Activated CD8-positive, alpha-beta T cell treated with anti-CD3 and anti-CD28 coated beads for 36 hours (primary cell): ENCODE results near the gene DNM3. TPM values are rescaled to one million over a fixed set of nuclear protein-coding genes. Genes with fewer than 3 reads are reported as not detected.
"Not testable (repeated sequence)": the region's sequence is repeated elsewhere in the genome, so short reads cannot be mapped to it uniquely, and the experiment has no call there.

Experiments
- ATAC-seq: fragments of 200-7000 bp; cut with Tn5 transposase; one replicate; pipeline ENCODE4 v1.10.0; 2021; ENCODE audit warnings: mild to moderate bottlenecking, moderate library complexity
- CTCF ChIA-PET: fragments of 350-600 bp; sonication (Branson Sonifier 250); formaldehyde crosslinking; loops from one replicate; lab custom pipeline; 2021; ENCODE audit warnings: antibody characterized with exemption; lab: Charles Lee
- POLR2A ChIA-PET: fragments of 350-600 bp; sonication (Branson Sonifier 250); formaldehyde crosslinking; loops from one replicate; lab custom pipeline; 2021; ENCODE audit warnings: antibody characterized with exemption; lab: Charles Lee
- DNase-seq: peaks from one replicate; pipeline ENCODE4 v3.0.0-alpha.2; 2020
- H3K27ac Mint-ChIP-seq: one replicate; pipeline ENCODE4 v1.8.0; 2021; ENCODE audit warnings: mild to moderate bottlenecking, mixed read lengths
- H3K27me3 Mint-ChIP-seq: one replicate; pipeline ENCODE4 v1.8.0; 2021; ENCODE audit warnings: mixed read lengths
- H3K36me3 Mint-ChIP-seq: one replicate; pipeline ENCODE4 v1.8.0; 2021; ENCODE audit warnings: low read depth, mixed read lengths
- H3K4me1 Mint-ChIP-seq: one replicate; pipeline ENCODE4 v1.8.0; 2021; ENCODE audit warnings: low read depth, mixed read lengths
- H3K4me3 Mint-ChIP-seq: one replicate; pipeline ENCODE4 v1.8.0; 2021; ENCODE audit warnings: mild to moderate bottlenecking, moderate library complexity, mixed read lengths
- H3K9me3 Mint-ChIP-seq: one replicate; pipeline ENCODE4 v1.8.0; 2021; ENCODE audit warnings: mixed read lengths
- intact Hi-C: fragments of 100-400 bp; cut with micrococcal nuclease; formaldehyde crosslinking; loops from one replicate; pipeline ENCODE4 v1.10.0; 2022
- total RNA-seq, 2 experiments: library from RNA; stranded (reverse); gene quantifications; one replicate each; pipeline ENCODE4 v1.2.3, GENCODE V29; 2021
- TF ChIP-seq, protein P1 (sequence below): fragments of 200-600 bp; IDR thresholded peaks from one replicate; pipeline ENCODE4 v1.8.0; 2022; ENCODE audit warnings: antibody characterized with exemption, mild to moderate bottlenecking

DNM3 gene
- total RNA-seq, 2 experiments from 2014 or later: 0.58 to 1.1 TPM

DNA sequence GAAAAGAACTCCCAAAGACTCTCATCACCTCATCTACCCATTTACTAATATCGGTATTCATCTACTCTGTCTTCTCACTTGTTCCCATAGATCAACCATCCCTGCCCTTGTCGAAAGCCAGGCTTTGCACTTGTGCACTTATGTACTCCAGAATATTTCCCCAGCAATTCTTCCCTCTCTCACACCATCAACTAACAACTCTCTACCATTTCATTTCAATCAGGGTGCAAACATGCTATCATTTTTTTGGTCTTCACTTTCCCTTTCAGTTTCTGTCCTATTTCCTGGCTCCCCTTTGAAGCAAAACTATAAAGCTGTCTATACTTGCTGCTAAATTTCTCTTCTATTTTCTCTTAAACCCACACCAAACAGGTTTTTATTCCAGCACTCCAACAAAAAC is 585.9 kb downstream of the DNM3 start:
- POLR2A ChIA-PET: no interaction called here
- intact Hi-C loops: no loop called here
- DNase-seq (no peak), ATAC-seq (peak; percentile 54)
- TF ChIP-seq, protein P1, sequence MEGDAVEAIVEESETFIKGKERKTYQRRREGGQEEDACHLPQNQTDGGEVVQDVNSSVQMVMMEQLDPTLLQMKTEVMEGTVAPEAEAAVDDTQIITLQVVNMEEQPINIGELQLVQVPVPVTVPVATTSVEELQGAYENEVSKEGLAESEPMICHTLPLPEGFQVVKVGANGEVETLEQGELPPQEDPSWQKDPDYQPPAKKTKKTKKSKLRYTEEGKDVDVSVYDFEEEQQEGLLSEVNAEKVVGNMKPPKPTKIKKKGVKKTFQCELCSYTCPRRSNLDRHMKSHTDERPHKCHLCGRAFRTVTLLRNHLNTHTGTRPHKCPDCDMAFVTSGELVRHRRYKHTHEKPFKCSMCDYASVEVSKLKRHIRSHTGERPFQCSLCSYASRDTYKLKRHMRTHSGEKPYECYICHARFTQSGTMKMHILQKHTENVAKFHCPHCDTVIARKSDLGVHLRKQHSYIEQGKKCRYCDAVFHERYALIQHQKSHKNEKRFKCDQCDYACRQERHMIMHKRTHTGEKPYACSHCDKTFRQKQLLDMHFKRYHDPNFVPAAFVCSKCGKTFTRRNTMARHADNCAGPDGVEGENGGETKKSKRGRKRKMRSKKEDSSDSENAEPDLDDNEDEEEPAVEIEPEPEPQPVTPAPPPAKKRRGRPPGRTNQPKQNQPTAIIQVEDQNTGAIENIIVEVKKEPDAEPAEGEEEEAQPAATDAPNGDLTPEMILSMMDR: no peak
- Mint-ChIP-seq H3K4me3 (no peak overlapping the region), H3K9me3 (no peaks in the 10 kb centered on the region), H3K27me3 (no peaks in the 10 kb centered on the region), H3K36me3 (no peaks in the 10 kb centered on the region), H3K4me1 (peaks cover 27% of the 10 kb centered on the region), H3K27ac (no peak overlapping the region)
- CTCF ChIA-PET: interaction anchor here (1.1 to 8.9 kb wide), 5 partner anchors 11 to 686 kb away, joined by 3 to 90 read pairs (median 40); partner anchors contain the start of gene PIGC

DNA sequence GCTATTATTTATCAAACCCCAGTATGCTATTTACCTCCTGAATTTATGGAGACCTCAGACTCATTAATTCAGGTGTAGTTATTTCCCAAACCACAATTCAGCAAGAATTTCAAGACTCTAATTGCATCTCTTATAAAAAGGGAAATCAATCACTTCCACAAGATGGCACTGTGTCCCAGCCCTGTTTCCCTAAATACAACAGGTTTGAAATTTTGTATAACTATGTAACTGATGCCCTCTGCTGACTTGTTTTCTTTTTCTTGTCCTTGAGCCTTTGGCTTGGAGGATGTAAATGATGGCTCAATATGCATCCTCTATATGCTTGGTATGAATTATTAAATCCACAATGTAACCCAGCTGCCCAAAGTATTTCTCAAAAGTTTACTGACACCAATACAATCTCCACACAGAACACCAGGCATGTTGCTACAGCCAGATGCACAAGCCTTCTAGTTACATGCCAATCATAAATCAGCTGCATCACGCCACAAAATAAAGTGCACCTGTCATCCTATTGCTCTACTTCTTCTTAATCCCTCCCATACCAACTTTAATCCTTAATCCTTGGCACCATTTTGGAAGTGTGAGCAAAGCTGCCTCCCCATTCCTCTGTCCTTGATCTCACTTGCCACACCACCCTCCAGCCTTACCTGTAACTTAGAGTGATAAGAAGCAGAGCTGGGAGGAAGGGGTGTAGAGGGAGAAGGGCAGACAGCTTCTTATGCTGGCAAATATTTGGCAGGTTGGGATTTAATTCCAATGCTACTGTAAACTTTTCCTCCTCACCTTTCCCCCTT is 588.2 kb downstream of the DNM3 start:
- CTCF ChIA-PET: interaction anchor here (0.7 to 8.9 kb wide), 24 partner anchors 9 to 444 kb away, joined by 3 to 90 read pairs (median 4); partner anchors contain the start of genes C1orf105, PIGC and SUCO
- intact Hi-C loops: no loop called here
- Mint-ChIP-seq H3K36me3 (peaks cover 5% of the 10 kb centered on the region), H3K27me3 (no peaks in the 10 kb centered on the region), H3K27ac (peak overlapping the region; percentile 26), H3K4me1 (peaks cover 40% of the 10 kb centered on the region), H3K9me3 (peaks cover 1% of the 10 kb centered on the region), H3K4me3 (no peak overlapping the region)
- DNase-seq: peak; percentile 76
- TF ChIP-seq, protein P1: peak; percentile 75
- POLR2A ChIA-PET: interaction anchor here (0.8 to 1.1 kb wide), 2 partner anchors 11 to 35 kb away, joined by 3 to 5 read pairs; no protein-coding TSS in a partner anchor
- peak; percentile 65 for ATAC-seq

DNA sequence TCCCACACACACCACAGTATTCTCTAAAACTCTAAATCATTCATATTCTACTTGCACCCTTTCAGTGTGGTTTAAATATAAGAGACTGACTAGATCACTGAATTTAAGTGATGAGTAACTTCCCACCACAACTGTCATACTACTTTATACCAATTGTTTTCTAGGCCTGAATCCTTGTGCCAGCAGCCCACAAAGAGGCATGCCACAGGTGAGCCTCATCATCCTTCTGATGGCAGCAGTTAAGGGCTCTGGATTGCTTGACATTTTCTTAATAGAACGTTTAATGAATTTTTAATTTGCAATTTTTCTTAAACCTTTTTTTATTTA is 588.8 kb downstream of the DNM3 start:
- Mint-ChIP-seq H3K9me3 (peaks cover 1% of the 10 kb centered on the region), H3K36me3 (peaks cover 5% of the 10 kb centered on the region), H3K4me3 (no peak overlapping the region), H3K27me3 (no peaks in the 10 kb centered on the region), H3K27ac (peak overlapping the region; percentile 26), H3K4me1 (peaks cover 40% of the 10 kb centered on the region)
- POLR2A ChIA-PET: interaction anchor here (1.1 kb wide), 1 partner anchor 11 kb away, joined by 5 read pairs; no protein-coding TSS in a partner anchor
- CTCF ChIA-PET: interaction anchor here (0.7 to 8.9 kb wide), 22 partner anchors 9 to 444 kb away, joined by 3 to 90 read pairs (median 4); partner anchors contain the start of genes C1orf105, PIGC and SUCO
- ATAC-seq (no peak), DNase-seq (no peak)
- intact Hi-C loops: no loop called here
- TF ChIP-seq, protein P1: no peak

- no peak overlapping the region for H3K4me3 Mint-ChIP-seq
- ChIA-PET POLR2A (no interaction called here), CTCF (interaction anchor here (0.8 to 8.9 kb wide), 9 partner anchors 10 to 428 kb away, joined by 3 to 90 read pairs (median 13); partner anchors contain the start of gene PIGC)
- H3K9me3 Mint-ChIP-seq: peaks cover 9% of the 10 kb centered on the region
- intact Hi-C loops: no loop called here
- H3K36me3 Mint-ChIP-seq: peaks cover 11% of the 10 kb centered on the region
- peak overlapping the region; percentile 51 for H3K27ac Mint-ChIP-seq
- peaks cover 42% of the 10 kb centered on the region for H3K4me1 Mint-ChIP-seq
- TF ChIP-seq, protein P1: no peak
- no peak for DNase-seq
- ATAC-seq: no peak
- H3K27me3 Mint-ChIP-seq: no peaks in the 10 kb centered on the region
Measured at GRCh38 chr1:172431204-172431603, 589.9 kb downstream of the DNM3 start.

DNA sequence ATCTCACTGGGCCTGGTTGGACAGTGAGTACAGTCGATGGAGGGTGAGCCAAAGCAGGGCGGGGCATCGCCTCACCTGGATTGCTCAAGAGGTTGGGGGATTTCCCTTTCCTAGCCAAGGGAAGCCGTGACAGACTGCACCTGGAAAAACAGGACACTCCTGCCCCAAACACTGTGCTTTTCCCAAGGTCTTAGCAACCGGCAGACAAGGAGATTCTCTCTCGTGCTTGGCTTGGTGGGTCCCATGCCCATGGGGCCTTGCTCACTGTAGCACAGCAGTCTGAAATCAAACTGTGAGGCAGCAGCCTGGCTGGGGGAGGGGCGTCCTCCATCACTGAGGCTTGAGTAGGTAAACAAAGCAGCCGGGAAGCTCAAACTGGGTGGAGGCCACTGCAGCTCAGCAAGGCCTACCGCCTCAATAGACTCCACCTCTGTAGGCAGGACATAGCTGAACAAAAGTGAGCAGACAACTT is 590.5 kb downstream of the DNM3 start:
- POLR2A ChIA-PET: no interaction called here
- TF ChIP-seq, protein P1: no peak
- DNase-seq: peak; percentile 30
- intact Hi-C loops: no loop called here
- peaks cover 11% of the 10 kb centered on the region for H3K36me3 Mint-ChIP-seq
- CTCF ChIA-PET: interaction anchor here (0.8 to 8.9 kb wide), 6 partner anchors 9 to 429 kb away, joined by 3 to 90 read pairs (median 13); partner anchors contain the start of gene PIGC
- peaks cover 9% of the 10 kb centered on the region for H3K9me3 Mint-ChIP-seq
- H3K27me3 Mint-ChIP-seq: no peaks in the 10 kb centered on the region
- H3K27ac Mint-ChIP-seq: peak overlapping the region; percentile 51
- peaks cover 42% of the 10 kb centered on the region for H3K4me1 Mint-ChIP-seq
- no peak overlapping the region for H3K4me3 Mint-ChIP-seq
- no peak for ATAC-seq

- ATAC-seq, H3K27ac Mint-ChIP-seq, H3K27me3 Mint-ChIP-seq, intact Hi-C loops, DNase-seq, H3K4me3 Mint-ChIP-seq, POLR2A ChIA-PET: not testable (repeated sequence)
- peaks cover 13% of the 10 kb centered on the region for H3K9me3 Mint-ChIP-seq
- CTCF ChIA-PET: interaction anchor here (8.2 kb wide), 1 partner anchor 7 kb away, joined by 90 read pairs; no protein-coding TSS in a partner anchor
- peaks cover 41% of the 10 kb centered on the region for H3K36me3 Mint-ChIP-seq
- peaks cover 36% of the 10 kb centered on the region for H3K4me1 Mint-ChIP-seq
Measured at GRCh38 chr1:172437183-172437582, 595.9 kb downstream of the DNM3 start.
